Right lobe of liver (tissue), 4 donors: ENCODE measurements around the gene TBCK.

Experiments used
- POLR2A ChIP-seq: fragments of 450-650 bp; IDR thresholded peaks from one replicate; pipeline ENCODE4 v1.6.1; 2017; ENCODE audit warnings: antibody characterized with exemption, mild to moderate bottlenecking
- TF ChIP-seq, protein P1 (sequence below), 4 donors: fragments of 200-600 bp in 3 of 4; fragments of 450-650 bp in 1 of 4; IDR thresholded peaks; one replicate each; pipeline versions ENCODE4 v1.5.1 to v1.8.0; 2016 to 2022; ENCODE audit warnings: antibody characterized with exemption in 4 of 4, mild to moderate bottlenecking in 2 of 4
- donor health status: DM: no; HTN: no; CAD: no.
- donor health status: DM: no; HTN: no; CAD: no.
- donor health status: DM: no; HTN: yes; CAD: no.

DNA sequence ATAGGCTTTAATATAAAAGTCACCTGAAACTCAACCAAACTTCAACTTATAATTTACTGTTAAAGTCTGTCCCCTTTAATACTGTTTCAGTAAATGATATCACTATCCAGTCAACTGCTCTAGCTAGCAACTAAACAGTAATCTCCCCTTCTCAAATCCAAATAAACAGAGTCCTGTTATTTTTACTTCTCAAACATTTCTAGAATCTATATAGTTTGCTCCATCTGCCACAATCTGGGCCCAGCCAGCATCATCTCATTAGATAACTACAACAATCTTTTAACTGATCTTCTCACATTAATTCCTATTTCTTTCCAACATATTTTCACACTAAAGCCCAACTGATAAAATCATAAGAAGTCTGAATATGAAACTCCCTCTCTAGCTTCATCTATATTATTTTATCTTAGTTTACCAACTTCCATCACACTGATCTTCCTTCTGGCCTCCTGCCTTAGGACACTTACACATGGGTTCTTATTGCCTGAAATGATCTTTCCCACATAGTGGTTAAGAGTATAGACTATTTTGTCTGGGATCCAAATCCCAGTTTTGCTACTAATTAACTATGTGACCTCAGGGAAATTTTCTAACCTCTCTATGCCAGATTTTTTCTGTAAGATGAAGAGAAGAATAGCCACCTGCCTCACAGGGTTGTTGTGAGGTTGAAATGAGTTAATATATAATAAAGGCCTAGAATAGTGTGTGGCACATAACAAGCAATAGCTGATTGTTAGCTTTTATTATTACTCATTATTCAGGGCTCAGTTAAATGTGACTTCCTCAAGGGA is 18.6 kb downstream of the TBCK start:
- TF ChIP-seq, protein P1, sequence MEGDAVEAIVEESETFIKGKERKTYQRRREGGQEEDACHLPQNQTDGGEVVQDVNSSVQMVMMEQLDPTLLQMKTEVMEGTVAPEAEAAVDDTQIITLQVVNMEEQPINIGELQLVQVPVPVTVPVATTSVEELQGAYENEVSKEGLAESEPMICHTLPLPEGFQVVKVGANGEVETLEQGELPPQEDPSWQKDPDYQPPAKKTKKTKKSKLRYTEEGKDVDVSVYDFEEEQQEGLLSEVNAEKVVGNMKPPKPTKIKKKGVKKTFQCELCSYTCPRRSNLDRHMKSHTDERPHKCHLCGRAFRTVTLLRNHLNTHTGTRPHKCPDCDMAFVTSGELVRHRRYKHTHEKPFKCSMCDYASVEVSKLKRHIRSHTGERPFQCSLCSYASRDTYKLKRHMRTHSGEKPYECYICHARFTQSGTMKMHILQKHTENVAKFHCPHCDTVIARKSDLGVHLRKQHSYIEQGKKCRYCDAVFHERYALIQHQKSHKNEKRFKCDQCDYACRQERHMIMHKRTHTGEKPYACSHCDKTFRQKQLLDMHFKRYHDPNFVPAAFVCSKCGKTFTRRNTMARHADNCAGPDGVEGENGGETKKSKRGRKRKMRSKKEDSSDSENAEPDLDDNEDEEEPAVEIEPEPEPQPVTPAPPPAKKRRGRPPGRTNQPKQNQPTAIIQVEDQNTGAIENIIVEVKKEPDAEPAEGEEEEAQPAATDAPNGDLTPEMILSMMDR (IDR thresholded peaks at IDR 0.05): no peak
- no peak for TF ChIP-seq POLR2A
